Liver (tissue), 3 donors: ENCODE measurements around the gene TMED3.

Experiments used
- ATF3 ChIP-seq: IDR thresholded peaks from 2 replicates; pipeline ENCODE4 v1.6.1; 2016; ENCODE audit warnings: antibody characterized with exemption
- EGR1 ChIP-seq, 2 donors: IDR thresholded peaks; 2 replicates each; pipeline ENCODE4 v1.6.1; 2016 to 2018; ENCODE audit warnings: antibody characterized with exemption in 2 of 2, low read depth in 2 of 2
- FOXA1 ChIP-seq: IDR thresholded peaks from 2 replicates; pipeline ENCODE4 v1.6.1; 2016; ENCODE audit warnings: antibody characterized with exemption
- FOXA2 ChIP-seq: IDR thresholded peaks from 2 replicates; pipeline ENCODE4 v1.6.1; 2016; ENCODE audit warnings: antibody characterized with exemption
- JUND ChIP-seq, 2 donors: IDR thresholded peaks; 2 replicates each; pipeline ENCODE4 v1.6.1; 2016; ENCODE audit warnings: antibody characterized with exemption in 2 of 2
- NR2F2 ChIP-seq: IDR thresholded peaks from 2 replicates; pipeline ENCODE4 v1.6.1; 2016; ENCODE audit warnings: antibody characterized with exemption
- RAD21 ChIP-seq, 2 donors: IDR thresholded peaks; 2 replicates each; pipeline ENCODE4 v1.6.1; 2016; ENCODE audit warnings: antibody characterized with exemption in 2 of 2, mild to moderate bottlenecking in 2 of 2
- RXRA ChIP-seq, 2 donors: IDR thresholded peaks; 2 replicates each; pipeline ENCODE4 v1.6.1; 2017 to 2018; ENCODE audit warnings: antibody characterized with exemption in 2 of 2, mild to moderate bottlenecking in 1 of 2
- TAF1 ChIP-seq: conservative IDR thresholded peaks from 2 replicates; pipeline ENCODE4 v1.6.1; 2016; ENCODE audit warnings: antibody characterized with exemption, mild to moderate bottlenecking
- TF ChIP-seq, protein P1 (sequence below): fragments of 150-350 bp; IDR thresholded peaks from 2 replicates; pipeline ENCODE4 v1.5.1; 2017; ENCODE audit warnings: improper control_type of control experiment, low read depth, low read length; ENCODE audit not compliant: missing input control
- TF ChIP-seq, protein P2 (sequence below): IDR thresholded peaks from 2 replicates; pipeline ENCODE4 v1.6.1; 2016; ENCODE audit warnings: antibody characterized with exemption
- TF ChIP-seq, protein P3 (sequence below): IDR thresholded peaks from 2 replicates; pipeline ENCODE4 v1.6.1; 2016; ENCODE audit warnings: antibody characterized with exemption, mild to moderate bottlenecking
- donor health status: healthy.
- donor health status: healthy.

GRCh38 chr15:79364571-79365240 lies 53.8 kb downstream of the TMED3 start:
- TF ChIP-seq, protein P1, sequence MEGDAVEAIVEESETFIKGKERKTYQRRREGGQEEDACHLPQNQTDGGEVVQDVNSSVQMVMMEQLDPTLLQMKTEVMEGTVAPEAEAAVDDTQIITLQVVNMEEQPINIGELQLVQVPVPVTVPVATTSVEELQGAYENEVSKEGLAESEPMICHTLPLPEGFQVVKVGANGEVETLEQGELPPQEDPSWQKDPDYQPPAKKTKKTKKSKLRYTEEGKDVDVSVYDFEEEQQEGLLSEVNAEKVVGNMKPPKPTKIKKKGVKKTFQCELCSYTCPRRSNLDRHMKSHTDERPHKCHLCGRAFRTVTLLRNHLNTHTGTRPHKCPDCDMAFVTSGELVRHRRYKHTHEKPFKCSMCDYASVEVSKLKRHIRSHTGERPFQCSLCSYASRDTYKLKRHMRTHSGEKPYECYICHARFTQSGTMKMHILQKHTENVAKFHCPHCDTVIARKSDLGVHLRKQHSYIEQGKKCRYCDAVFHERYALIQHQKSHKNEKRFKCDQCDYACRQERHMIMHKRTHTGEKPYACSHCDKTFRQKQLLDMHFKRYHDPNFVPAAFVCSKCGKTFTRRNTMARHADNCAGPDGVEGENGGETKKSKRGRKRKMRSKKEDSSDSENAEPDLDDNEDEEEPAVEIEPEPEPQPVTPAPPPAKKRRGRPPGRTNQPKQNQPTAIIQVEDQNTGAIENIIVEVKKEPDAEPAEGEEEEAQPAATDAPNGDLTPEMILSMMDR, result no peak
- TF ChIP-seq ATF3 (no peak), EGR1 (IDR thresholded peaks at IDR 0.05; ENCODE audit: low read depth in 2 of 2) (no peak), JUND (IDR thresholded peaks at IDR 0.05) (no peak), RAD21 (IDR thresholded peaks at IDR 0.05) (no peak), NR2F2 (no peak), FOXA2 (no peak), TAF1 (no peak), FOXA1 (no peak), RXRA (IDR thresholded peaks at IDR 0.05) (no peak)
- TF ChIP-seq, protein P2, sequence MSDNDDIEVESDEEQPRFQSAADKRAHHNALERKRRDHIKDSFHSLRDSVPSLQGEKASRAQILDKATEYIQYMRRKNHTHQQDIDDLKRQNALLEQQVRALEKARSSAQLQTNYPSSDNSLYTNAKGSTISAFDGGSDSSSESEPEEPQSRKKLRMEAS, result no peak
- TF ChIP-seq, protein P3, sequence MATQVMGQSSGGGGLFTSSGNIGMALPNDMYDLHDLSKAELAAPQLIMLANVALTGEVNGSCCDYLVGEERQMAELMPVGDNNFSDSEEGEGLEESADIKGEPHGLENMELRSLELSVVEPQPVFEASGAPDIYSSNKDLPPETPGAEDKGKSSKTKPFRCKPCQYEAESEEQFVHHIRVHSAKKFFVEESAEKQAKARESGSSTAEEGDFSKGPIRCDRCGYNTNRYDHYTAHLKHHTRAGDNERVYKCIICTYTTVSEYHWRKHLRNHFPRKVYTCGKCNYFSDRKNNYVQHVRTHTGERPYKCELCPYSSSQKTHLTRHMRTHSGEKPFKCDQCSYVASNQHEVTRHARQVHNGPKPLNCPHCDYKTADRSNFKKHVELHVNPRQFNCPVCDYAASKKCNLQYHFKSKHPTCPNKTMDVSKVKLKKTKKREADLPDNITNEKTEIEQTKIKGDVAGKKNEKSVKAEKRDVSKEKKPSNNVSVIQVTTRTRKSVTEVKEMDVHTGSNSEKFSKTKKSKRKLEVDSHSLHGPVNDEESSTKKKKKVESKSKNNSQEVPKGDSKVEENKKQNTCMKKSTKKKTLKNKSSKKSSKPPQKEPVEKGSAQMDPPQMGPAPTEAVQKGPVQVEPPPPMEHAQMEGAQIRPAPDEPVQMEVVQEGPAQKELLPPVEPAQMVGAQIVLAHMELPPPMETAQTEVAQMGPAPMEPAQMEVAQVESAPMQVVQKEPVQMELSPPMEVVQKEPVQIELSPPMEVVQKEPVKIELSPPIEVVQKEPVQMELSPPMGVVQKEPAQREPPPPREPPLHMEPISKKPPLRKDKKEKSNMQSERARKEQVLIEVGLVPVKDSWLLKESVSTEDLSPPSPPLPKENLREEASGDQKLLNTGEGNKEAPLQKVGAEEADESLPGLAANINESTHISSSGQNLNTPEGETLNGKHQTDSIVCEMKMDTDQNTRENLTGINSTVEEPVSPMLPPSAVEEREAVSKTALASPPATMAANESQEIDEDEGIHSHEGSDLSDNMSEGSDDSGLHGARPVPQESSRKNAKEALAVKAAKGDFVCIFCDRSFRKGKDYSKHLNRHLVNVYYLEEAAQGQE, result no peak
